ENCODE measurements around the gene HRNR. TPM values are rescaled to one million over a fixed set of nuclear protein-coding genes. Genes with fewer than 3 reads are reported as not detected.
A peak's percentile ranks its signal among the peaks of the same experiment; 100 is the strongest.

HRNR gene
- total RNA-seq, 1 donor from 2014 or later: not detected

DNA sequence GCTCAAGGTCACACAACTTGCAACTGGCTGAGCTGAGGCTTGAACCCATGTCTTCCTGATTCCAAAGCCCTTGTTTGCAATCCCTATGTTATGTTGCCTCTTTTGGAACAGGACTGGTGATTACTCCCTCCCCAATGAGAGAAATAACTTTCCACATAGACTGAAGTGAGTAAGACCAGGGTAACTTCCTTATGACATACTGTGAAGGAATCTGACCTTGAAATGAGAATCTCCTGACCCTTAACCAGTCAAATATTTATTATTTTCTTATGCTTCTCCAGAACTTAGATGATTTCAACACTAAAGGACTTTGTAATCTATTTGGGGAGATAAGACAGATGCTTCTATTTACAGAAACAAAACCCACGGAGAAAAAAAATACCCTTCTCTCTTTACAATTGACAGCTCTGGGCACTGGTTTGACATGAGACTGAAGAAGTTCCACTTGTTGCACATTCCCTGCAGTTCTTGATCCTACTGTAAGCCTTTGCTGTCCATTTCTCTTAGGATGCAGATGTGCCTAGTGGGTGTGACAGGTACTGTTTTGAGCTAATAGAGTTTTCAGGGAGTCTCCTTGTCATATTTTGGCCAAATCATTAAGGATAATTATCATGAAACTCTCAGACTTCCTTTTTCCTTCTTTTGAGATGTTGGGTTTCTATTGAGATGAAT, 61.1 kb downstream of the HRNR start:
- no peak for DNase-seq (ENCODE audit: low spot score)
- ATAC-seq: peak; percentile 67
- intact Hi-C loops (cut with DNase I): no loop called here

Other genes with a start within 250 kb of the HRNR start
- gene S100A10, start 230.3 kb downstream of the HRNR start, total RNA-seq: 550 TPM
- 231 TPM for gene S100A11, start 187.2 kb downstream of the HRNR start, total RNA-seq
- not detected for gene TCHHL1, start 135.1 kb downstream of the HRNR start, total RNA-seq
- gene TCHH, start 108.7 kb downstream of the HRNR start, total RNA-seq: 0.13 TPM
- gene RPTN, start 65.0 kb downstream of the HRNR start, total RNA-seq: not detected
- gene FLG, start 101.0 kb upstream of the HRNR start, total RNA-seq: 0.04 TPM
- not detected for gene FLG2, start 135.8 kb upstream of the HRNR start, total RNA-seq
- not detected for gene CRNN, start 190.1 kb upstream of the HRNR start, total RNA-seq

Data from sciatic nerve (tissue), 2 donors.